GM19351 (cell line): ENCODE data around the gene OR4N2.
"Not testable (repeated sequence)": the region's sequence is repeated elsewhere in the genome, so short reads cannot be mapped to it uniquely, and the experiment has no call there.

Experiments
- ATAC-seq: cut with Tn5 transposase; IDR thresholded peaks from one replicate; pipeline ENCODE4 v1.9.1; 2021; ENCODE audit warnings: mild to moderate bottlenecking, moderate library complexity; ENCODE audit not compliant: unreplicated experiment

The OR4N2 gene

GRCh38 chr14:19834203-19834848, 30.8 kb downstream of the OR4N2 start:
- ATAC-seq, result not testable (repeated sequence)

DNA sequence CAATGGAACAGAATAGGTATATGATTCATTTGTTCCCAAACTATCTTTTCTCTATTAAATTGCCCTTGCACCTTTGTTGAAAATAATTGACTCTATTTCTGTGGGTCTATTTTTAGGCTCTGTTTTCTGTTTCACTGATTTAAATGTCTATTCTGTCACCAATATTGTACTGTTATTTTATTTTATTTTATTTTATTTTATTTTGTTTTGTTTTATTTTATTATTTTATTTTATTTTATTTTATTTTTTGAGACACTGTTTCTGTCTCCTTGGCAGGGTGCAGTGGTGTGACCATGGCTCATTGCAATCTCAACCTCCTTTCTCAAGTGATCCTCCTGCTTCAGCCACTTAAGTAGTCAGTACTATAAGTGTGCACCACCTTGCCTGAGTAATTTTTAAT, 34.9 kb downstream of the OR4N2 start:
- ATAC-seq, result no peak

- no peak for ATAC-seq
Observed at GRCh38 chr14:19851365-19851764, 47.8 kb downstream of the OR4N2 start.

DNA sequence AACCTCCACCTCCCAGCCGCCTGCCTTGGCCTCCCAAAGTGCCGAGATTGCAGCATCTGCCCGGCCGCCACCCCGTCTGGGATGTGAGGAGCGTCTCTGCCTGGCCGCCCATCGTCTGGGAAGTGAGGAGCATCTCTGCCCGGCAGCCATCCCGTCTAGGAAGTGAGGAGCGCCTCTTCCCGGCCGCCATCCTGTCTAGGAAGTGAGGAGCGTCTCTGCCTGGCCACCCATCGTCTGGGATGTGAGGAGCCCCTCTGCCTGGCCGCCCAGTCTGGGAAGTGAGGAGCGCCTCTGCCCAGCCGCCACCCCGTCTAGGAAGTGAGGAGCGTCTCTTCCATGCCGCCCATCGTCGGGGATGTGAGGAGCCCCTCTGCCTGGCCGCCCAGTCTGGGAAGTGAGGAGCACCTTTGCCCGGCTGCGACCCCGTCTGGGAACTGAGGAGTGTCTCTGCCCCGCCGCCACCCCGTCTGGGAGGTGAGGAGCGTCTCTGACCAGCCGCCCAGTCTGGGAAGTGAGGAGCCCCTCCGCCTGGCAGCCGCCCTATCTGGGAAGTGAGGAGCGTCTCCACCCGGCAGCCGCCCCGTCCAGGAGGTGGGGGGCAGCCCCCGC, 62.6 kb downstream of the OR4N2 start:
- not testable (repeated sequence) for ATAC-seq

DNA sequence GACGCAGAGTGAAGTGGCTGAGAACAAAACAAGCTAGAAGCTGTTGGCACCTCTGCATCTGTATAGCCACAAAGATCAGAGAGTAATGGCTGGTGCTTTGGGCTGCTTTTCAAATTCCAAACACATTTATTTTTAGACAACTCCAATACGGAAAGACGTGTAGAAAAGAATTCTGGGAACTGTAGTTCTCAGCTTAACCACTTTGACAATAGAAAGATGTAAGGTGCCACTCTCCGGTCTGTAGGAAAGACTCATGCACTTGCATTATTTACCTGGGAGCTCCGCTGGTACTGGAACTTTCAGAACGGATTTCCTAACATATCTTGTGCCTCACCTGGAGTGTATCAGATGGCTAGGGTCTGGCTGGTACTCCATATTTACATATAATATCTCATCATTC, 69.6 kb downstream of the OR4N2 start:
- ATAC-seq, result no peak

DNA sequence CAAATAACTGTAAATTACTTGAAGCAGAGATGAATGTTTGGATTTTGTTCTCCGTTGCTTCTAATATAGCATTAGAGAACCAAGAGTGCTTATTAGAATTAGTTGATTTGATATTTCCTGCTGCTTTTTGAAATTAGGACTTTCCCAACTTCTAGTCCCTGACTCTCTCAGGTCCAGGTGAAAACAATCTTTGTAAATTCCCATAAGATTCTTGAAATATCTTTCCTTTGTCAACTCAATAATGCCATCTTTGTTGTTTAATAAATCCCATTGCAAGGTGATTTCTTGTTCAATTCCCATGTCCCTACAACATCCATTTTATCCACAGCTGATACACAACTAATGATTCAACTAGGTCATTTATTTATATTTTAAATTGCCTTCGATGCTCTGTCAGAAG, 71.3 kb downstream of the OR4N2 start, which contains the start of gene OR4K2:
OR4K2 (plus strand) TSS at position 301 of the 400 bp plus-strand sequence. CDS start 1,126 bp downstream, outside the sequence.
- no peak for ATAC-seq

- ATAC-seq, result no peak
Observed at GRCh38 chr14:19878029-19878642, 74.6 kb downstream of the OR4N2 start.
